Spleen (tissue), 7 donors: Measurements from ENCODE around the gene DENND1B.

ENCODE experiments used
- CTCF ChIP-seq, 11 experiments: fragments of 200-600 bp in 7 of 11; fragments of 450-650 bp in 4 of 11; sonication (generic) in 4 of 11; IDR thresholded peaks in 8 of 11; conservative IDR thresholded peaks in 3 of 11; 1 replicate in 7 of 11; 2 replicates in 4 of 11; pipeline versions ENCODE4 v1.4.0 to v1.8.0; 2016 to 2021; ENCODE audit warnings: antibody characterized with exemption in 11 of 11, inconsistent platforms in 4 of 11, mild to moderate bottlenecking in 1 of 11
- POLR2A ChIP-seq, 3 donors: fragments of 450-650 bp; IDR thresholded peaks; one replicate each; pipeline ENCODE4 v1.5.1; 2017; ENCODE audit warnings: antibody characterized with exemption in 3 of 3, mild to moderate bottlenecking in 1 of 3
- donor health status: DM: no; HTN: no; CAD: no; lungs with moderate emphysema.
- donor health status: DM: no; HTN: no; CAD: no.
- donor health status: DM: no; HTN: no; CAD: no.

DNA sequence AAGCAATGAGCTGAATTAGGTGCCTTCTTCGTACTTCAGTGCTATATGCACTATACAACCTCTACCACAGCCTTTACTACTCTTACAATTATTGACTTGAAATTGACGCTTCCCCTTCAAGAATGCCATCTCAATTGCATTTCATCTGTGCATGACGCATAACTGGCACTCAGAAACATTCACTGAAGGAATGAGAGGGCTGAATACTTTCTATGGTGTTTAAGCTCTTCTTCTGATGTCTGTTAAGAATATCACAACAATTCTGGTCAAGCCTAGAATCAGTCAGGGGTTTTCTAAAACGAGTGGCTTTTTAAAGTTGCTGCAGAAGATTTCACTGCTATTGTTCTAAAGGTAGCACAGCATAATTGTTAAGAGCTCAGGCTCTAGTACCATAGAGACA, 11.5 kb downstream of the DENND1B start:
- TF ChIP-seq CTCF (IDR thresholded peaks at IDR 0.05 in 8 of 11, conservative IDR thresholded peaks at IDR 0.05 in 3 of 11) (no peak), POLR2A (IDR thresholded peaks at IDR 0.05) (no peak)
